Adrenal gland (tissue), 5 donors: Measurements from ENCODE around the gene SGO2.

ENCODE experiments used
- CTCF ChIP-seq, 6 experiments: fragments of 450-650 bp in 4 of 6; fragments of 200-600 bp in 2 of 6; sonication (generic) in 1 of 6; IDR thresholded peaks; 1 replicate in 5 of 6; 2 replicates in 1 of 6; pipeline versions ENCODE4 v1.5.1 to v1.8.0; 2016 to 2021; ENCODE audit warnings: antibody characterized with exemption in 6 of 6, mild to moderate bottlenecking in 2 of 6, moderate library complexity in 1 of 6
- POLR2A ChIP-seq, 2 donors: fragments of 450-650 bp; IDR thresholded peaks; one replicate each; pipeline ENCODE4 v1.6.1; 2017; ENCODE audit warnings: antibody characterized with exemption in 2 of 2, mild to moderate bottlenecking in 2 of 2, moderate library complexity in 1 of 2
- donor health status: DM: no; HTN: no; CAD: no.

DNA sequence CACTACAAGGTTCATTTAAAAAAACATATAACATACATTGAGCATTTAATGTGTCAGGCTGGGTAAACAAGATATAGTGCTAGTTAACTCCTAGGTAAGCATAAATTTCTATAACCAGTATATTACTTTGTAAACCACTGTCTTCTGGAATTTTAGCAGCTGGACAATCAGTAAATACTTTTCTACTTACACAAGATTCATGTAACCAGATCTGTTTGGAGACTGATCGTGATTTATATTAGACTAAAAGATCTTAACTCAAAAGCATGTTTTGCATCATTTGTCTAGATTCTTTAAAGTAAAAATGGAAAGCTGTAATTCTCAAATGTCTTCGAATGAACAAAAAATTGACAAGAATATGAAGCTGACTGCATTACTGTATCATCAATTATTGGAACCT is 941 bp upstream of the SGO2 start:
- TF ChIP-seq POLR2A (IDR thresholded peaks at IDR 0.05) (no peak), CTCF (IDR thresholded peaks at IDR 0.05) (no peak)
